DOHH2 (cell line): ENCODE results near the gene ARHGAP22.

ENCODE experiments used
- EZH2phosphoT487 ChIP-seq: fragments of 200-600 bp; sonication (generic); IDR thresholded peaks from 2 replicates; pipeline ENCODE4 v1.6.1; 2017; ENCODE audit warnings: borderline replicate concordance, mild to moderate bottlenecking, antibody characterized with exemption, low read length, moderate library complexity, mixed read lengths
- TF ChIP-seq, protein P1 (sequence below): fragments of 200-600 bp; sonication (generic); IDR thresholded peaks from one replicate; pipeline ENCODE4 v1.5.1; 2014; ENCODE audit warnings: antibody characterized with exemption, mild to moderate bottlenecking, low read depth, low read length; ENCODE audit not compliant: poor library complexity, severe bottlenecking

DNA sequence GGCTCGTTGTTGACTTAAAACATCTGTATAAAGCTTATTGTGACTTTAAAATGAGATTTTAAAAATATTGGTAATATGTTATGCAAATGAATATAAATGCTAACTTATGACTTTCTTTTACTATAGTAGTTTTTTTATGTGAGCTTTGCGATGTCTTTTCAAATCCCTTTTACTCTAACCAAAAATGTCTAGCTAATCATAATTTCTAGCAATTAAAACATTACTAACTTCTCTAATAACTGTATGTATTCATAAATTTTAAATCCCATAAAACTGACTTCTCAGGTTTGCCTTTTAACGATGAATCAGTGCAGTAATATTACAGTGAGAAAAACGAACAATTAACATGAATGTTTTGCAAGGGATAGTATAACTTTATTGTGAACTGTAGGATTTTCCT, 185.2 kb downstream of the ARHGAP22 start:
- TF ChIP-seq, protein P1, sequence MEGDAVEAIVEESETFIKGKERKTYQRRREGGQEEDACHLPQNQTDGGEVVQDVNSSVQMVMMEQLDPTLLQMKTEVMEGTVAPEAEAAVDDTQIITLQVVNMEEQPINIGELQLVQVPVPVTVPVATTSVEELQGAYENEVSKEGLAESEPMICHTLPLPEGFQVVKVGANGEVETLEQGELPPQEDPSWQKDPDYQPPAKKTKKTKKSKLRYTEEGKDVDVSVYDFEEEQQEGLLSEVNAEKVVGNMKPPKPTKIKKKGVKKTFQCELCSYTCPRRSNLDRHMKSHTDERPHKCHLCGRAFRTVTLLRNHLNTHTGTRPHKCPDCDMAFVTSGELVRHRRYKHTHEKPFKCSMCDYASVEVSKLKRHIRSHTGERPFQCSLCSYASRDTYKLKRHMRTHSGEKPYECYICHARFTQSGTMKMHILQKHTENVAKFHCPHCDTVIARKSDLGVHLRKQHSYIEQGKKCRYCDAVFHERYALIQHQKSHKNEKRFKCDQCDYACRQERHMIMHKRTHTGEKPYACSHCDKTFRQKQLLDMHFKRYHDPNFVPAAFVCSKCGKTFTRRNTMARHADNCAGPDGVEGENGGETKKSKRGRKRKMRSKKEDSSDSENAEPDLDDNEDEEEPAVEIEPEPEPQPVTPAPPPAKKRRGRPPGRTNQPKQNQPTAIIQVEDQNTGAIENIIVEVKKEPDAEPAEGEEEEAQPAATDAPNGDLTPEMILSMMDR: no peak
- TF ChIP-seq EZH2phosphoT487: no peak
